HepG2 (cell line): ENCODE results near the gene ULK4. TPM values are rescaled to one million over a fixed set of nuclear protein-coding genes. Genes with fewer than 3 reads are reported as not detected.

Experiments used
- ATAC-seq: fragments of 200-7000 bp; cut with Tn5 transposase; 3 replicates; pipeline ENCODE4 v1.9.1; 2020; ENCODE audit warnings: mild to moderate bottlenecking, moderate library complexity
- BruUV-seq: library from RNA; stranded (reverse); fragments of 400-500 nt; replicated peaks from 2 replicates; lab custom pipeline; 2021; lab: Mats Ljungman, UMichigan
- CTCF ChIA-PET: fragments of 300-600 bp; formaldehyde crosslinking; extraction: SDS; loops from one replicate; lab custom pipeline; 2021; ENCODE audit warnings: low total read pairs, inconsistent platforms, low intra/inter-chr PET ratio; lab: Yijun Ruan, JAX
- POLR2A ChIA-PET: fragments of 350-600 bp; sonication (Branson Sonifier 250); formaldehyde crosslinking; loops from one replicate; lab custom pipeline; 2020; ENCODE audit warnings: antibody characterized with exemption, inconsistent platforms; lab: Yijun Ruan, JAX
- DNase-seq: peaks from one replicate; pipeline ENCODE4 v3.0.0-alpha.2; 2015; ENCODE audit warnings: low spot score
- FAIRE-seq: peaks from 3 replicates; lab custom pipeline; 2011; peaks lifted over from hg19 to GRCh38; lab: Jason Lieb, UNC
- H2AFZ ChIP-seq: one replicate; pipeline ENCODE4 v1.6.1; 2011; ENCODE audit warnings: low read length, inconsistent platforms
- H3K27ac ChIP-seq: fragments of 300-600 bp; 3 replicates; pipeline ENCODE4 v1.8.0; 2011; ENCODE audit warnings: mixed run types, mild to moderate bottlenecking, mixed read lengths, low read length, inconsistent platforms; ENCODE audit not compliant: insufficient read depth; ENCODE audit errors: extremely low read length
- H3K27me3 ChIP-seq, 2 experiments: fragments of 200-600 bp in 1 of 2; 2 replicates in 1 of 2; 3 replicates in 1 of 2; pipeline versions ENCODE4 v1.6.0 to v1.8.0; 2011; ENCODE audit warnings: low read length in 2 of 2, mild to moderate bottlenecking in 2 of 2, moderate library complexity in 2 of 2, inconsistent platforms in 1 of 2; ENCODE audit not compliant: insufficient read depth in 2 of 2, control insufficient read depth in 1 of 2
- H3K36me3 ChIP-seq, 2 experiments: fragments of 200-600 bp in 1 of 2; replicated peaks in 1 of 2; 2 replicates in 1 of 2; 3 replicates in 1 of 2; pipeline versions ENCODE4 v1.5.1 to v1.8.0; 2011; ENCODE audit warnings: low read length in 2 of 2, inconsistent platforms in 1 of 2; ENCODE audit not compliant: insufficient read depth in 2 of 2, control insufficient read depth in 1 of 2
- H3K4me1 ChIP-seq: 2 replicates; pipeline ENCODE4 v1.5.1; 2012; ENCODE audit warnings: low read length, inconsistent platforms; ENCODE audit not compliant: insufficient read depth
- H3K4me2 ChIP-seq: 2 replicates; pipeline ENCODE4 v1.6.0; 2011; ENCODE audit warnings: low read depth, low read length, inconsistent platforms
- H3K4me3 ChIP-seq, 3 experiments: fragments of 200-600 bp in 1 of 3; sonication (generic), shearing (Covaris generic) in 1 of 3; replicated peaks in 1 of 3; 2 replicates each; pipeline ENCODE4 v1.5.1; 2011 to 2016; ENCODE audit warnings: low read length in 3 of 3, inconsistent platforms in 2 of 3, low read depth in 2 of 3, mild to moderate bottlenecking in 2 of 3, control low read depth in 1 of 3, mixed read lengths in 1 of 3; ENCODE audit not compliant: insufficient read depth in 1 of 3
- H3K79me2 ChIP-seq: one replicate; pipeline ENCODE4 v1.6.1; 2011; ENCODE audit warnings: low read length, inconsistent platforms; ENCODE audit not compliant: insufficient read depth
- H3K9ac ChIP-seq: 2 replicates; pipeline ENCODE4 v1.6.0; 2011; ENCODE audit warnings: mild to moderate bottlenecking, low read depth, low read length, inconsistent platforms; ENCODE audit not compliant: insufficient read depth
- H3K9me3 ChIP-seq: 2 replicates; pipeline ENCODE4 v1.5.1; 2012; ENCODE audit warnings: mild to moderate bottlenecking, low read length
- H4K20me1 ChIP-seq: 2 replicates; pipeline ENCODE4 v1.6.0; 2011; ENCODE audit warnings: inconsistent platforms, mild to moderate bottlenecking, low read length, moderate library complexity; ENCODE audit not compliant: insufficient read depth
- ETV5 ChIP-seq: IDR thresholded peaks from 2 replicates; pipeline ENCODE4 v1.6.1; 2018; ENCODE audit warnings: missing biosample characterization, missing genetic modification reagents, inconsistent platforms, borderline replicate concordance
- FIP1L1 ChIP-seq: fragments of 200-400 bp; formaldehyde crosslinking; IDR thresholded peaks from 2 replicates; pipeline ENCODE4 v1.6.1; 2018; ENCODE audit warnings: low read depth, mild to moderate bottlenecking, low read length, moderate library complexity, borderline replicate concordance; ENCODE audit not compliant: insufficient read depth
- KLF11 ChIP-seq: IDR thresholded peaks from 2 replicates; pipeline ENCODE4 v1.6.1; 2016; ENCODE audit warnings: missing compliant biosample characterization
- RXRA ChIP-seq: sonication (generic); formaldehyde crosslinking; IDR thresholded peaks from 2 replicates; pipeline ENCODE4 v1.5.1; 2020; ENCODE audit warnings: missing genetic modification reagents
- SMAD3 ChIP-seq: sonication (generic); formaldehyde crosslinking; IDR thresholded peaks from 2 replicates; pipeline ENCODE4 v1.4.0; 2020; ENCODE audit warnings: missing genetic modification reagents
- TBP ChIP-seq: sonication (generic); formaldehyde crosslinking; IDR thresholded peaks from 2 replicates; pipeline ENCODE4 v1.5.0; 2020; ENCODE audit warnings: missing genetic modification reagents
- THYN1 ChIP-seq: sonication (generic); formaldehyde crosslinking; IDR thresholded peaks from 2 replicates; pipeline ENCODE4 v1.8.1; 2023; ENCODE audit warnings: low read depth, mild to moderate bottlenecking, moderate library complexity, missing genetic modification reagents, borderline replicate concordance
- TRIM22 ChIP-seq: fragments of 450-650 bp; IDR thresholded peaks from 2 replicates; pipeline ENCODE4 v1.6.1; 2017
- WGBS: methylation state at CpG from one replicate; pipeline ENCODE4 v1.1.6; 2017; ENCODE audit warnings: low lambda C conversion rate; 5-methylcytosine and 5-hydroxymethylcytosine counted together
- in situ Hi-C: cut with HindIII; loops from 2 replicates; pipeline ENCODE4 v1.10.0; 2017; ENCODE audit warnings: low pct_unique_long_range_greater_than_20kb; ENCODE audit not compliant: extremely low pct_ligation_motif_present
- intact Hi-C: fragments of 100-400 bp; cut with micrococcal nuclease; formaldehyde crosslinking; loops from one replicate; pipeline ENCODE4 v1.10.0; 2022; ENCODE audit not compliant: unreplicated experiment
- polyA plus RNA-seq, 8 experiments: library from polyadenylated mRNA; depleted of rRNA in 3 of 8; stranded (reverse) in 7 of 8; unstranded in 1 of 8; fragments of >200 nt; fragmentation: Illumina TruSeq in 4 of 8; extraction: Trizol in 4 of 8; gene quantifications; 2 replicates each; pipeline versions ENCODE4 v1.2.1 to v1.2.3, GENCODE V29; 2011 to 2016; ENCODE audit warnings: low read depth in 4 of 8, missing spikeins in 1 of 8, mixed read lengths in 1 of 8; ENCODE audit not compliant: insufficient read depth in 1 of 8
- total RNA-seq, 5 experiments: library from RNA; depleted of rRNA; stranded (reverse); fragments of >200 nt; fragmentation: Illumina TruSeq; extraction: Trizol; gene quantifications; 2 replicates each; pipeline ENCODE4 v1.2.3, GENCODE V29; 2016; ENCODE audit warnings: low read depth in 1 of 5

Gene ULK4
- total and polyA plus RNA-seq, 2 of the 13 experiments (the other 11 are each of a cell fraction or from before 2014, with no cell fraction given) = 6.7 to 11.8 TPM

GRCh38 chr3:41419809-41420208, 542.1 kb downstream of the ULK4 start:
- Histone ChIP-seq H4K20me1 (no peaks in the 10 kb centered on the region), H3K4me2 (no peak overlapping the region), H3K79me2 (no peaks in the 10 kb centered on the region), H3K36me3 (no peaks in the 10 kb centered on the region), H3K27ac (no peak overlapping the region), H3K9me3 (no peaks in the 10 kb centered on the region), H2AFZ (no peak overlapping the region), H3K27me3 (no peaks in the 10 kb centered on the region; a peak in 1 of 5 replicates), H3K4me1 (peaks cover 11% of the 10 kb centered on the region; the same call in 1 of the 2 replicates), H3K9ac (no peak overlapping the region), H3K4me3 (no peak overlapping the region)
- no peak for ATAC-seq
- intact Hi-C loops = no loop called here
- POLR2A ChIA-PET = no interaction called here
- BruUV-seq = no TSS peak
- CTCF ChIA-PET = no interaction called here
- 86% methylated on average over 5 of the region's 5 CpGs for WGBS
- no peak for TF ChIP-seq ETV5 (CRISPR knock-in tag)
- no peak for TF ChIP-seq TBP (CRISPR knock-in tag)
- no peak for TF ChIP-seq TRIM22
- no peak for TF ChIP-seq SMAD3 (CRISPR knock-in tag)
- TF ChIP-seq RXRA = no peak
- TF ChIP-seq KLF11 (CRISPR knock-in tag) = no peak
- TF ChIP-seq THYN1 (CRISPR knock-in tag) = no peak
- TF ChIP-seq FIP1L1 = no peak
- FAIRE-seq = no peak
- no peak for DNase-seq
- in situ Hi-C loops = no loop called here
